Stimulated activated CD4-positive, alpha-beta T cell treated with anti-CD3 and anti-CD28 coated beads, Interleukin-4, amount 100 ng/mL, for 4 hours (primary cell): ENCODE results near the gene NKX1-2.
"Not testable (repeated sequence)": the region's sequence is repeated elsewhere in the genome, so short reads cannot be mapped to it uniquely, and the experiment has no call there.

Source experiments
- DNase-seq, 2 experiments: peaks; one replicate each; pipeline ENCODE4 v3.0.0-alpha.2; 2020

NKX1-2 gene

DNA sequence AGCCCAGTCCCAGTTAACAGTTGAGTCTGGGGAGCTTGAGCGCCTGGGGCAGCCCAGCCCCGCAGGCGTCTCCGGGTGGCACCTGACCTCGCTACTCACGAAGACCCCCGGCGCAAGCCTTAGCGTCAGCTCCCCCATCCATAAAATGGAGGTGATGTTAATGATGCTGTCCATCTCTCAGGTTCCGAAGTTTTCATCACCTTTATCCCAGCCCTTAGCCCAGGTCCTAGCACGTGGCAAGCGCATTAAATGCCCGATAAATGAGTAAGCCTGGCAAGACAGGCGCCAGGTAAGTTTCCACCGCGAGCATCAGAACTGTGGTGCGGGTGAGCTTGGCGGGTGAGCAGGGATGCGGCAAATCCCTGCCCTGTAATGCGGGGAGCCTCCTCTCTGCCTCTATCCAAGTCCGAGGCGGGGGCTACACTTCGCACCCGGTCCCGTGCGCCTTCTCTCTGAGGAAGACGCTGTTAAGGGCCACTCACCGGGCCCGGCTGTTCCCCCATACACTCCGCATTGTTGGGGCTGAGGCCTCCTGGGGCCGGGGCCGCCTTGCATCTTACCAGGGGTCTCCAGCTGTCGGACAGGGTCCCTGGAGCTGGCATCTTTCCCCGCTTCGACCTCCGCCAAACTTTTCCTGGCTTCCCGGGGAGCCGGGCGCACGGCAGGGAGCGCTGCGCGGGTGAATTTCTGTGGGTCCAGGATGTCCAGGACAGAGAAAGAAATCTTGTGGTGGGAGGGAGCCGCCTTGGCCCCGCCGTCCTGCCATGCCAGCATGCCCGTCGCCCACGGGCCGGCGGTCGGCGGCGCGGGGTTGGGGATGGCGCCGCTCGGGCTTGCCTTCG, 444 bp downstream of the NKX1-2 start:
- DNase-seq, result no peak

- DNase-seq, result no peak
These were observed 1.1 kb downstream of the NKX1-2 start for GRCh38 chr10:124448696-124449169.

GRCh38 chr10:124447751-124448466, 1.9 kb downstream of the NKX1-2 start:
- DNase-seq, result no peak

DNA sequence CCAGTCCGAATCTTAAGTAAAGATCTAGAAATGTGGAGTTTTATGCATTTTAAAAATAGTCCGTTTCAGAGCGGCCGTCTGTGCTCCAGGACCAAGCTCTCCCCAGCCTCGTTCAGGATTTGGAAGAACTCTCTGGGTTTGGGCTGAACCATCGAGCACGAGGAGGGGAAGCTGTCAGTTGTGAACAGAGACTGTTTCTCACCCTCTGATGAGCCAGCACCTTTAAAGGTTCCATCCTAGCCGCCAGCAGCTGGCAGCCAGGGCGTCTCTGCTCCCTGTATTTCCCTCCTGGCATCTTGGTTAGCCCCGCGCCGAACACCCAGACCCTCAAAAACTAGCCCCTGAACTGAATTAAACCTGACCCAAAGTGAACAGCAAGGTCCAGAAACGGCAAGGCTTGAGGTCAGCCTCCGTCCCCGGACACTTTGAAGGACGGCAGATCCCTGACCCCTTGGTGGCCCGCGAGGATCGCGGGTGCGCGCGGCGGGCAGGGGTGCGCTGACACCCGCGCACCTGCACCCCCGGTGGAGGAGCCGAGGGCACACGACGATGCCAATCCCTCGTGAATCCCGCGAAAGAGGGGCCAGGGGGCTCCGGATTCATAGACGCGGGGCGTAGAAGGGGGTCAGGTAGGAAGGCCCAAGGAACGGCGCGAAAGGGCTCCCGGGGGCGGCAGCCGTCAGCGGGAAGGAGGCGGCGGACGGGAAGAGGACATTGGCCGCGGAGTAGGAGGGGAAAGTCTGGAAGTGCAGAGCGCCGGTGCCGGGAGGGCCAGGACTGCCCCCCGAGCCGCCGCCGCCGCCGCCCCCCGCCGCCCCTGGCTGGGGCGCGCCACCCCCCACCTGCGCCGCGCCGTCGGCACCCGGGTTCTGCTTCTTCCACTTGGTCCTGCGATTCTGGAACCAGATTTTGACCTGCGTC, 2.7 kb downstream of the NKX1-2 start:
- DNase-seq, result no peak

GRCh38 chr10:124441694-124442093, 8.1 kb downstream of the NKX1-2 start:
- not testable (repeated sequence) for DNase-seq

GRCh38 chr10:124436191-124436638, 13.6 kb downstream of the NKX1-2 start:
- no peak for DNase-seq

GRCh38 chr10:124435683-124436082, 14.2 kb downstream of the NKX1-2 start:
- not testable (repeated sequence) for DNase-seq

DNA sequence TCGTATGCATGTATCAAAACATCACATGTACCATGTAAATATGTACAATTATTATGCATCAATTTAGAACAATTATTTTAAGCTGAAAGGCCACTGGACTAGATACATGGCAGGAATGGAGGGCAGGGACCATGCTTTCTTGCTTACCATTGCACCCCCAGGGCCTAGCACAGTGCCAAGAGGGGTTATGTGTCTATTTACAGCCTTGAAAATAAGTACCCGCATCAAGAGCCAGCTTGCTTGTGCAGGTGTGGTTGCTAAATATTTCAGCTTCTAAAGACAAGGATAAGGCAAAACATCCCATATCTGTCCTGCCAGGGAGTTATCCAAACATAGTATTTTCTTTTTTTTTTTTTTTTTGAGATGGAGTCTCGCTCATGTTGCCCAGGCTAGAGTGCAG, 16.4 kb downstream of the NKX1-2 start:
- DNase-seq, result no peak

DNA sequence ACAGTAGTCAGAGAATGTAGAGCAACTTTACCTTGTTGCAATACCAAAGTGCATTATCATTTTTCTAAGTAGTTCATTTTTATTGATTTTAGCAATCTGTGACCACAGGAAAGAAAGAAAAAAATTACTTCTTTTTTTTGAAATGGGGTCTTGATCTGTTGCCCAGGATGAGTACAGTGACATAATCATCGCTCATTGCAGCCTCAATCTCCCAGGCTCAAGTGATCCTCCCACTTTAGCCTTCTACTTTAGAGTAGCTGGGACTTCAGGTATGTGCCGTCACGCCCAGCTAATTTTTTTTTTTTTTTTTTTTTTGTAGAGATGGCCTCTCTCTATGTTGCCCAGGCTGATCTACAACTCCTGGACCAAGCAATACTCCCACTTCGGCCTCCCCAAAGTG, 19.8 kb downstream of the NKX1-2 start:
- no peak for DNase-seq

DNA sequence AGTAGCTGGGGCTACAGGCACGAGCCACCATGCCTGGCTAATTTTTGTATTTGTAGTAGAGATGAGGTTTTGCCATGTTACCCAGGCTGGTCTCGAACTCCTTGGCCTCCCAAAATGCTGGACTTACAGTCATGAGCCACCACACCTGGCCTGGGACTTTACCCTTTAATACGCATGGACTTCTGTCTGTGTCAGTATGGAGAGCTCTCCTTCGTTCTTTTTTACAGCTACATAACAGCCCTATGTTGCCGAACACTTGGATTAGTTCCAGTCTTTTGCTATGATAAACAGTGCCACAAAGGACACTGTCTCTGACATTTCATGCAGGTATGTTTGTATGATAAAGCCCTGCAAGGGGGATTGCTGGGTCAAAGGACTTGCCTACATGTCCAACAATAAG, 20.3 kb downstream of the NKX1-2 start:
- DNase-seq, result no peak

GRCh38 chr10:124428207-124428777, 21.5 kb downstream of the NKX1-2 start:
- DNase-seq, result no peak

DNA sequence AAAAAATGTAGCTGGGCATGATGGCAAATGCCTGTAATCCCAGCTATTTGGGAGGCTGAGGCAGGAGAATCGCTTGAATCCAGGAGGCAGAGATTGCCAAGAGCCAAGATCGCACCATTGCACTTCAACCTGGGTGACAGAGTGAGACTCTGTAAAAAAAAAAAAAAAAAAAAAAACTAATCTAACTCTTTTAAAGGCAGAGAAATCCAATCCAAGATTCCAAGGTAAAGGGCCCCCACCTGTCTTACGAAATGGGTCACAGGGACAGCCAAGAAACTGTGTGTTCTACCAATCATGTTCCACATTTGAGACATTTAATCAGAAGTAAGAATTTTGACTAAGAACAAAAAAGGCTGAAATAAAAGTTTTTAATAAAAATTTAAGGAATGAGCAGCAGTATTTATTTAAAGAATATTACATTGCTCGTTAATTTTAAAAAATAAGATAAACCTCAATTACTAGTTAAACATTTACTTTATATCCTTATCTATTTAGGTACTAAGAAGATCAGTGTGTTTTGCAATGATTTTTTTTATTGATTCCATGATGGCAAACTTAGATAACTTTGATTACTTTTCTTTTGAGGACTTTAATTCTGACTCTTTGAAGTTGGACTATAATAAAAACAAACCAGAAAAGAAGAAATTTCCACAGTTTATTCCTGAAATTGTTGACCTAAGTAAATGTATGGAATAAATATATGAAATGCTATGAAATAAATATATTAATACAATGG, 24.4 kb downstream of the NKX1-2 start:
- no peak for DNase-seq

DNA sequence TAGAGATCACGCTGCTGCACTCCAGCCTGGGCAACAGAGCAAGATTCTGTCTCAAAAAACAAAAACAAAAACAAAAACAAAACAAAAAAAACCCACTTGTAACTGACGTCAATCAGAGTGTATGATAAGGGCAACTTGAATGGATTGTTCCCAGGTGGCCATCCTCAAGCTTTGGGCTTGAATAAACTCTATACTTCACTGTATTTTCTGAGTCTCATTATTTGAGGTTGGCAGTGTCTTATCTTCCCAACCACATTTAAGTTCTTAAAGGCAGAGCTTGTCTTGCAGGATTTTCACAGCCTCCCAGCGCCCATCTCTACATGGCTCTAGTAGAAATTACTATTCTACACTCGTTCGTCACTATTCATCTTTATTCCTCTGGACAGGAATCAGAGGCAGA, 26.0 kb downstream of the NKX1-2 start:
- DNase-seq, result no peak

GRCh38 chr10:124422742-124423141, 27.1 kb downstream of the NKX1-2 start:
- DNase-seq, result no peak

GRCh38 chr10:124420254-124420653, 29.6 kb downstream of the NKX1-2 start:
- DNase-seq, result no peak

- no peak for DNase-seq
These were observed 30.2 kb downstream of the NKX1-2 start for GRCh38 chr10:124419635-124420034.

- DNase-seq, result peak; percentile 94 to 95
These were observed 30.9 kb downstream of the NKX1-2 start, which contains the start of gene OAT for GRCh38 chr10:124418726-124419501. OAT (minus strand) TSS chr10:124418923; CDS start chr10:124412171, 6,752 bp downstream.

DNA sequence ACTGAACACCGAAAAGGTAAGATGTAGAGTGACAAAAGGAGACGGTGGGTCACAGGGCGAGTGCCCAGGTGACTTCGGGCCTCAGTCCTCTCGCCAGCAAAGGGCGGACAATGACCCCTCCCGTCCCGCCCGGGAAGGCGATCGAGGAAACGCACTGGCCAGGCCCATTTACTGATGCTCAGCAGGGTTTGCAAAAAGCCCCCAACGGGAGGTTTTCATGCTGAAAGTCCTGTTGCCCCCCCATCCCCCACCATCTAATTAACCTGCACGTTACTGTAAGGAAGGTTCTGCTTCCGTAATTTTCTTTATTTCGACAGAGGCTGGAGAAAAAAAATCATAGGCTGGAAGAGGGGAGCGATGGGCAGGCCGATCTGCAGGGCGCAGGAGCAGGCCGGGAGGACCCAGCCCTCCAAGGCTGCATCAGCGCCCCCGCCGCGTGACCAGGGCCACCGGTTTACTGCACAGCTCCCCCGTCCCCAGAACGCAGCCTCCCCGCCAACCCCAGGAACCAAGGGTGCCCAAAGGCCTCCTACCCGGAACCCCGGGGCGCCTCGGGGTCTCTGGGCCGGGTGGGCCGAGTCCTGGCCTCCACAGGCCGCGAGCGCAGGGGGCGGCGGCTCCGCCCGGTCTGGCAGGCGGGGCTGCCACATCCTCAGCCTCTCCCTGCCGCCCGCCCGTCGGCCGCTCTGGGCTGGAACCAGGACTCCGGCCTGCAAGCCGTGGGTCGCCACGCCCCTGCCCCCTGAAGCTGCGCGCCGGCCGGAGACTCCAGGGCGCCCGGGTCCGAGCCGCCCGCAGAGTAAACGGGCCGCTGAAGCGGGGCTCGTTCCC, 31.7 kb downstream of the NKX1-2 start:
- peak; percentile 25 to 37 for DNase-seq

- no peak for DNase-seq
These were observed 33.1 kb downstream of the NKX1-2 start for GRCh38 chr10:124416733-124417132.

DNA sequence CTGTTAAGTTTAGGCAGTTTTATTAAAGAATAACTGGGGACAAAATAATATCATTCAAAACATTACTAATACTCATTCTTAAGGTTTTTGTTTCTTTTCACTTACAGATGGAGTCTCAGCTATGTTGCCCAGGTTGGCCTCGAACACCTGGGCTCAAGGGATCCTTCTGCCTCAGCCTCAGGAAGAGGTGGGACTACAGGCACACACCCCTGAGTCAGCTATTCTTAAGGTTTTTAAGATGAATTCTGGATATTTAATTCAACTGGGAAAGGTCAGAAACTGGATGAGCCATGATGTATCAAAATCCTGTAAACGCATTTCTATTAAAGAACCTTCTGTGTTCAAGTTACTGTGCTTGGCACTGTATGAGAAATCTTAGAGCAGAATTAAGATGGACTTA, 34.6 kb downstream of the NKX1-2 start:
- no peak for DNase-seq
